Endothelial cell (in vitro differentiated cells): ENCODE measurements around the gene PDHB. TPM values are rescaled to one million over a fixed set of nuclear protein-coding genes. Genes with fewer than 3 reads are reported as not detected.

Experiments
- DNase-seq: peaks from one replicate; pipeline ENCODE4 v3.0.0; 2021; ENCODE audit warnings: low spot score
- H3K27ac Mint-ChIP-seq: one replicate; pipeline ENCODE4 v1.8.0; 2021; ENCODE audit warnings: mixed read lengths, inconsistent platforms; ENCODE audit not compliant: unreplicated experiment
- H3K27me3 Mint-ChIP-seq: one replicate; pipeline ENCODE4 v1.8.0; 2021; ENCODE audit warnings: mild to moderate bottlenecking, moderate library complexity, mixed read lengths, inconsistent platforms; ENCODE audit not compliant: unreplicated experiment
- H3K36me3 Mint-ChIP-seq: one replicate; pipeline ENCODE4 v1.8.0; 2021; ENCODE audit warnings: mild to moderate bottlenecking, low read depth, mixed read lengths, inconsistent platforms; ENCODE audit not compliant: unreplicated experiment
- H3K4me1 Mint-ChIP-seq: one replicate; pipeline ENCODE4 v1.8.0; 2021; ENCODE audit warnings: mild to moderate bottlenecking, mixed read lengths, inconsistent platforms; ENCODE audit not compliant: unreplicated experiment
- H3K4me3 Mint-ChIP-seq: one replicate; pipeline ENCODE4 v1.8.0; 2021; ENCODE audit warnings: mild to moderate bottlenecking, mixed read lengths, inconsistent platforms; ENCODE audit not compliant: unreplicated experiment
- H3K9me3 Mint-ChIP-seq: one replicate; pipeline ENCODE4 v1.8.0; 2021; ENCODE audit warnings: mixed read lengths, inconsistent platforms; ENCODE audit not compliant: unreplicated experiment
- CTCF ChIP-seq: fragments of 200-600 bp; sonication (generic); IDR thresholded peaks from one replicate; pipeline ENCODE4 v1.5.0; 2021; ENCODE audit warnings: antibody characterized with exemption; ENCODE audit not compliant: unreplicated experiment
- total RNA-seq: library from RNA; stranded (reverse); fragmentation: NEBNext Ultra II Directional; extraction: Animal tissue kit (Norgen Biotek cat#: 25700); gene quantifications from one replicate; pipeline ENCODE4 v1.2.1, GENCODE V29; 2021; ENCODE audit not compliant: unreplicated experiment

PDHB gene
- total RNA-seq, 1 donor from 2014 or later: 72.8 TPM

DNA sequence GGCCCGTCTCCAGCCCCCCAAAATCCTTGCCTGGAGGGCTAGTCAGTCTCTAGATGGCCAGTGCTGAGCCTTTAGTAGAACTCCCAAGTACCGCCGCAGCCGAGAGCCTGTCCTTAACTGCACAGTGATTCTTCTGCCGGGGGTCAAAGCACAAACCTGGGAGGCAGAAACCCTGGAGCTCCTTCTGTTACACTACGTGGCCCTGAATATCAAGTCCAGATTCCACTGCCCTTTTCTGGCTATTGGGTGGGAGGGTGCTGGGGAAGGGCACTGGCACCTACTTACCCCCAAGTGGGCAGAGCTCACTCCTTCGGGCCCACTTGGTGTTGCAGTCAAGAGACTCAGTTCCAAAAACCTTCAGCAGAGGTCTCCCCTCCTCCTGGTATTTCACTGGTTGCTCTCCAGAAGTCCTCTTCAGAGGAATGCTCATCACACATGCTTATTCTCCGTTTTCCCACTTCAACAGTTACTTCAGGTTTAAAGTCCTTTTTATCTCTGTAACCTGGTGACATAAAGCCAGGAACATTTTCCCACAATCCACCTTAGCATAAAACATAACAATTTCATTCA lies 10.8 kb downstream of the PDHB start:
- Mint-ChIP-seq H3K27ac (no peak overlapping the region), H3K27me3 (peaks cover 5% of the 10 kb centered on the region)
- no peak for DNase-seq

GRCh38 chr3:58421004-58421403 lies 12.6 kb downstream of the PDHB start:
- H3K27ac Mint-ChIP-seq: no peak overlapping the region
- peaks cover 19% of the 10 kb centered on the region for H3K36me3 Mint-ChIP-seq
- H3K9me3 Mint-ChIP-seq: no peaks in the 10 kb centered on the region

More for the DNA sequence above, 10.8 kb downstream of the PDHB start:
- Mint-ChIP-seq H3K4me1 (peaks cover 42% of the 10 kb centered on the region), H3K9me3 (no peaks in the 10 kb centered on the region), H3K36me3 (peaks cover 21% of the 10 kb centered on the region), H3K4me3 (no peak overlapping the region)
- no peak for TF ChIP-seq CTCF

GRCh38 chr3:58419780-58420507 lies 13.7 kb downstream of the PDHB start:
- no peak for TF ChIP-seq CTCF
- DNase-seq: no peak
- H3K9me3 Mint-ChIP-seq: no peaks in the 10 kb centered on the region
- H3K4me3 Mint-ChIP-seq: no peak overlapping the region
- peaks cover 19% of the 10 kb centered on the region for H3K36me3 Mint-ChIP-seq
- H3K27me3 Mint-ChIP-seq: peaks cover 7% of the 10 kb centered on the region
- H3K27ac Mint-ChIP-seq: no peak overlapping the region
- peaks cover 44% of the 10 kb centered on the region for H3K4me1 Mint-ChIP-seq

More at GRCh38 chr3:58421004-58421403, 12.6 kb downstream of the PDHB start:
- TF ChIP-seq CTCF: no peak
- Mint-ChIP-seq H3K27me3 (peaks cover 7% of the 10 kb centered on the region), H3K4me3 (no peak overlapping the region), H3K4me1 (peaks cover 43% of the 10 kb centered on the region)
- no peak for DNase-seq

DNA sequence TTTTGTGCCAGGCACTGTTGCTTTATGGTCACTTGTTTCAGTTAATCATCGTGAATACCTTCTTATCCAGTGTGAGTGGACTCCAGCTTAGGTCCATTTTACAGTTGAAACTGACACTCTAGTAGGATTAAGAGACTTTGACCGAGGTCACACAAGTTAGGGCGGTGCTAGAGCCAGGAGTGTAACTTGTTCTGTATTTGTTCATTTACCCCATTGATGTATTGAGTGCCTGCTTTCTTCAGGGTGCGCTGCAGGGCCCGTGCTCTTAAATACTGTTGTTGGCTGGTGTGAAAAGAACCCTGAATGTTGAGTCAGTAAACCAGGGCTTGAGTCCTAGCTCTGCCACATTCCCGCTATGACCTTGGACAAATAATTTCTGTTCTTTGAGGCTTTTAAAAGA lies 15.4 kb downstream of the PDHB start:
- no peak for DNase-seq

More for the DNA sequence above, 15.4 kb downstream of the PDHB start:
- peaks cover 17% of the 10 kb centered on the region for H3K36me3 Mint-ChIP-seq
- H3K4me1 Mint-ChIP-seq: peaks cover 51% of the 10 kb centered on the region
- H3K9me3 Mint-ChIP-seq: no peaks in the 10 kb centered on the region
- no peak overlapping the region for H3K4me3 Mint-ChIP-seq
- peaks cover 7% of the 10 kb centered on the region for H3K27me3 Mint-ChIP-seq
- TF ChIP-seq CTCF: no peak
- no peak overlapping the region for H3K27ac Mint-ChIP-seq
